ENCODE measurements around the gene CYBC1. TPM values are rescaled to one million over a fixed set of nuclear protein-coding genes. Genes with fewer than 3 reads are reported as not detected.
A peak's percentile ranks its signal among the peaks of the same experiment; 100 is the strongest.

Gene CYBC1
- total and polyA plus RNA-seq, 2 donors (not counting 1 experiment from before 2014, with no cell fraction given), result 62.7 to 64.1 TPM

- H3K4me3 ChIP-seq (replicated peaks in 1 of 4; ENCODE audit: control extremely low read depth in 1 of 4, insufficient read depth in 1 of 4, low read depth in 3 of 4, low read length in 4 of 4), result no peak overlapping the region
- DNase-seq (ENCODE audit: low read depth in 2 of 2), result no peak
- no peak overlapping the region for H2AFZ ChIP-seq (ENCODE audit: low read length)
- peaks cover 11% of the 10 kb centered on the region for H3K79me2 ChIP-seq (ENCODE audit: control insufficient read depth, insufficient read depth, low read length)
- H3K9me3 ChIP-seq (ENCODE audit: control insufficient read depth, insufficient read depth, low read depth, low read length), result no peaks in the 10 kb centered on the region
- H4K20me1 ChIP-seq (ENCODE audit: control insufficient read depth, extremely low read depth, insufficient read depth, low read length), result no peaks in the 10 kb centered on the region
- H3K9ac ChIP-seq (ENCODE audit: insufficient read depth, low read length), result no peak overlapping the region
- no peak for TF ChIP-seq CTCF (conservative IDR thresholded peaks at IDR 0.05 in 1 of 2, IDR thresholded peaks at IDR 0.05 in 1 of 2; ENCODE audit: low read depth in 1 of 2, low read length in 2 of 2)
- no peak for TF ChIP-seq EZH2 (IDR thresholded peaks at IDR 0.05; ENCODE audit: low read length, missing control alignments)
- H3K27ac ChIP-seq (ENCODE audit: insufficient read depth, low read length), result no peak overlapping the region
- H3K4me2 ChIP-seq (ENCODE audit: extremely low read depth, insufficient read depth, low read length), result no peak overlapping the region
- H3K27me3 ChIP-seq (ENCODE audit: control insufficient read depth, insufficient read depth, low read length), result no peaks in the 10 kb centered on the region
- H3K36me3 ChIP-seq (ENCODE audit: control insufficient read depth, insufficient read depth, low read length), result peaks cover 23% of the 10 kb centered on the region
- H3K4me1 ChIP-seq (ENCODE audit: control insufficient read depth, extremely low read depth, insufficient read depth, low read length), result peaks cover 6% of the 10 kb centered on the region
Measured at GRCh38 chr17:82446649-82447048, 3.9 kb downstream of the CYBC1 start.

- no peak for DNase-seq (ENCODE audit: low read depth in 2 of 2)
- H2AFZ ChIP-seq (ENCODE audit: low read length), result no peak overlapping the region
- no peak for TF ChIP-seq EZH2 (IDR thresholded peaks at IDR 0.05; ENCODE audit: low read length, missing control alignments)
- TF ChIP-seq CTCF (conservative IDR thresholded peaks at IDR 0.05 in 1 of 2, IDR thresholded peaks at IDR 0.05 in 1 of 2; ENCODE audit: low read depth in 1 of 2, low read length in 2 of 2), result no peak
- peaks cover 23% of the 10 kb centered on the region for H3K36me3 ChIP-seq (ENCODE audit: control insufficient read depth, insufficient read depth, low read length)
- no peaks in the 10 kb centered on the region for H4K20me1 ChIP-seq (ENCODE audit: control insufficient read depth, extremely low read depth, insufficient read depth, low read length)
- H3K79me2 ChIP-seq (ENCODE audit: control insufficient read depth, insufficient read depth, low read length), result peaks cover 11% of the 10 kb centered on the region
- H3K27ac ChIP-seq (ENCODE audit: insufficient read depth, low read length), result no peak overlapping the region
- no peak overlapping the region for H3K4me3 ChIP-seq (replicated peaks in 1 of 4; ENCODE audit: control extremely low read depth in 1 of 4, insufficient read depth in 1 of 4, low read depth in 3 of 4, low read length in 4 of 4)
- no peak overlapping the region for H3K4me2 ChIP-seq (ENCODE audit: extremely low read depth, insufficient read depth, low read length)
- H3K4me1 ChIP-seq (ENCODE audit: control insufficient read depth, extremely low read depth, insufficient read depth, low read length), result peaks cover 2% of the 10 kb centered on the region
- no peaks in the 10 kb centered on the region for H3K27me3 ChIP-seq (ENCODE audit: control insufficient read depth, insufficient read depth, low read length)
- H3K9me3 ChIP-seq (ENCODE audit: control insufficient read depth, insufficient read depth, low read depth, low read length), result no peaks in the 10 kb centered on the region
- no peak overlapping the region for H3K9ac ChIP-seq (ENCODE audit: insufficient read depth, low read length)
Measured at GRCh38 chr17:82446124-82446523, 4.4 kb downstream of the CYBC1 start.

- H3K4me2 ChIP-seq (ENCODE audit: extremely low read depth, insufficient read depth, low read length), result peak overlapping the region; percentile 5
- TF ChIP-seq EZH2 (IDR thresholded peaks at IDR 0.05; ENCODE audit: low read length, missing control alignments) (no peak), CTCF (conservative IDR thresholded peaks at IDR 0.05 in 1 of 2, IDR thresholded peaks at IDR 0.05 in 1 of 2; ENCODE audit: low read depth in 1 of 2, low read length in 2 of 2) (no peak)
- H4K20me1 ChIP-seq (ENCODE audit: control insufficient read depth, extremely low read depth, insufficient read depth, low read length), result no peaks in the 10 kb centered on the region
- no peak overlapping the region for H3K4me3 ChIP-seq (replicated peaks in 1 of 4; ENCODE audit: control extremely low read depth in 1 of 4, insufficient read depth in 1 of 4, low read depth in 3 of 4, low read length in 4 of 4)
- H3K9ac ChIP-seq (ENCODE audit: insufficient read depth, low read length), result no peak overlapping the region
- no peak overlapping the region for H3K27ac ChIP-seq (ENCODE audit: insufficient read depth, low read length)
- peaks cover 11% of the 10 kb centered on the region for H3K79me2 ChIP-seq (ENCODE audit: control insufficient read depth, insufficient read depth, low read length)
- peaks cover 23% of the 10 kb centered on the region for H3K36me3 ChIP-seq (ENCODE audit: control insufficient read depth, insufficient read depth, low read length)
- H3K27me3 ChIP-seq (ENCODE audit: control insufficient read depth, insufficient read depth, low read length), result no peaks in the 10 kb centered on the region
- no peak overlapping the region for H2AFZ ChIP-seq (ENCODE audit: low read length)
- no peaks in the 10 kb centered on the region for H3K9me3 ChIP-seq (ENCODE audit: control insufficient read depth, insufficient read depth, low read depth, low read length)
- no peak for DNase-seq (ENCODE audit: low read depth in 2 of 2)
- H3K4me1 ChIP-seq (ENCODE audit: control insufficient read depth, extremely low read depth, insufficient read depth, low read length), result peaks cover 2% of the 10 kb centered on the region
Measured at GRCh38 chr17:82445542-82445941, 5.0 kb downstream of the CYBC1 start.

Data from fibroblast of lung (primary cell).